ENCODE measurements around the gene PSMD13. TPM values are rescaled to one million over a fixed set of nuclear protein-coding genes. Genes with fewer than 3 reads are reported as not detected.

Gene PSMD13
- total and polyA plus RNA-seq, 2 of the 13 experiments (the other 11 are each of a cell fraction or from before 2014, with no cell fraction given), result 83.0 to 117 TPM

DNA sequence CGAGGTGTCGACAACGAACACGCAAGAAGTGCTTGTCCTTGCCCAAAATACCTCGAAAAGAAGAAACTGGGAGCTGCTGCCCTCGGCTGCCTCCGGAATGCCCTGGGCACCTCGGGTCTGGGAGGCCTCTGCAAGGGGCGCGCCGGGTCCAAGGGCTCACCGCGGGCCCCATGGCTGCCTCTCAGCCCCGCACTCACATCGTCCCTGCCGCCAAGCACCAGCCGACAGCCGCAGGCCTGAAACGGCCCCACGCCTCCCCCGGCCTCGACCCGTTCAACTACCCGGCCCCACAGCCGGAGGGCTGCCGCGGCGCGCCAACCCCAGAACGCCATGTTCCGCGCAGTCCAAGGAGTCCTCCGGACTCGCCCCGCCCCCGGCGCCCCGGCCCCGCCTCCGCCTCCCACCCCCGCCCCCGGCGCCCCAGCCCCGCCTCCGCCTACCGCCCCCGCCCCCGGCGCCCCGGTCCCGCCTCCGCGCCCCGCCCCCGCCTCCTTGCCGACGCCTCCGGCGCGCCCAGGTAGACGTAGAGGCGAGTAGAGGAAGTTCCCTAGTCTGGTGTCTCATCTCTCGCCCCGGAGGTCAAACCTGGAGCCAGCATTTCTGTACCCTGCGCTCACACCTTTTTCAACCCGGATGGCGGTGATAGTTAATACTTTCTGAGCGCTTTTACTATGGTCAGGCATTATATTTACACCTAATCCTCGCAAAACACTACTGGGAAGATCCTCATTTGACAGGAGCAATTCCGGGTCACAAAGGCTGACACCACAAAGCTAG is 591 bp upstream of the PSMD13 start, which contains the start of gene SIRT3 (continued):
- TF ChIP-seq, protein P1, sequence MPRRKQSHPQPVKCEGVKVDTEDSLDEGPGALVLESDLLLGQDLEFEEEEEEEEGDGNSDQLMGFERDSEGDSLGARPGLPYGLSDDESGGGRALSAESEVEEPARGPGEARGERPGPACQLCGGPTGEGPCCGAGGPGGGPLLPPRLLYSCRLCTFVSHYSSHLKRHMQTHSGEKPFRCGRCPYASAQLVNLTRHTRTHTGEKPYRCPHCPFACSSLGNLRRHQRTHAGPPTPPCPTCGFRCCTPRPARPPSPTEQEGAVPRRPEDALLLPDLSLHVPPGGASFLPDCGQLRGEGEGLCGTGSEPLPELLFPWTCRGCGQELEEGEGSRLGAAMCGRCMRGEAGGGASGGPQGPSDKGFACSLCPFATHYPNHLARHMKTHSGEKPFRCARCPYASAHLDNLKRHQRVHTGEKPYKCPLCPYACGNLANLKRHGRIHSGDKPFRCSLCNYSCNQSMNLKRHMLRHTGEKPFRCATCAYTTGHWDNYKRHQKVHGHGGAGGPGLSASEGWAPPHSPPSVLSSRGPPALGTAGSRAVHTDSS (CRISPR knock-in tag; conservative IDR thresholded peaks at IDR 0.05), result no peak
- TF ChIP-seq ZFP37 (CRISPR knock-in tag; IDR thresholded peaks at IDR 0.05; ENCODE audit: borderline replicate concordance), result no peak
- peak; percentile 52 for TF ChIP-seq ZBTB20 (CRISPR knock-in tag; IDR thresholded peaks at IDR 0.05; ENCODE audit: borderline replicate concordance, low read depth)
- no peak for TF ChIP-seq HNRNPUL1 (IDR thresholded peaks at IDR 0.05; ENCODE audit: low read depth, low read length)
- TF ChIP-seq ZZZ3 (CRISPR knock-in tag; IDR thresholded peaks at IDR 0.05; ENCODE audit: borderline replicate concordance), result no peak
- TF ChIP-seq GATAD1 (CRISPR knock-in tag; IDR thresholded peaks at IDR 0.05), result no peak
- peak; percentile 26; the same call in 1 of the 2 replicates for TF ChIP-seq REPIN1 (CRISPR knock-in tag; IDR thresholded peaks at IDR 0.05; ENCODE audit: borderline replicate concordance, low read depth)
- 0 out of 2 replicates have a peak, but pooled peaks have one; percentile 43 for TF ChIP-seq ZNF263 (CRISPR knock-in tag; IDR thresholded peaks at IDR 0.05)
- TF ChIP-seq NFYC (CRISPR knock-in tag; IDR thresholded peaks at IDR 0.05), result no peak
- TF ChIP-seq KDM4B (CRISPR knock-in tag; IDR thresholded peaks at IDR 0.05), result 0 out of 2 replicates have a peak, but pooled peaks have one; percentile 23
- TF ChIP-seq ZFP36L2 (CRISPR knock-in tag; IDR thresholded peaks at IDR 0.05), result no peak
- TF ChIP-seq, protein P2, sequence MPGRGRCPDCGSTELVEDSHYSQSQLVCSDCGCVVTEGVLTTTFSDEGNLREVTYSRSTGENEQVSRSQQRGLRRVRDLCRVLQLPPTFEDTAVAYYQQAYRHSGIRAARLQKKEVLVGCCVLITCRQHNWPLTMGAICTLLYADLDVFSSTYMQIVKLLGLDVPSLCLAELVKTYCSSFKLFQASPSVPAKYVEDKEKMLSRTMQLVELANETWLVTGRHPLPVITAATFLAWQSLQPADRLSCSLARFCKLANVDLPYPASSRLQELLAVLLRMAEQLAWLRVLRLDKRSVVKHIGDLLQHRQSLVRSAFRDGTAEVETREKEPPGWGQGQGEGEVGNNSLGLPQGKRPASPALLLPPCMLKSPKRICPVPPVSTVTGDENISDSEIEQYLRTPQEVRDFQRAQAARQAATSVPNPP (CRISPR knock-in tag; IDR thresholded peaks at IDR 0.05), result 0 out of 2 replicates have a peak, but pooled peaks have one; percentile 52
- no peak for TF ChIP-seq FOXK2 (IDR thresholded peaks at IDR 0.05)
- no peak for TF ChIP-seq HDAC2 (CRISPR knock-in tag; IDR thresholded peaks at IDR 0.05)
- TF ChIP-seq EEA1 (CRISPR knock-in tag; IDR thresholded peaks at IDR 0.05; ENCODE audit: borderline replicate concordance), result no peak
- TF ChIP-seq NFATC3 (CRISPR knock-in tag; IDR thresholded peaks at IDR 0.05), result no peak
- no peak for TF ChIP-seq IRF2 (CRISPR knock-in tag; IDR thresholded peaks at IDR 0.05)
- TF ChIP-seq ZFP90 (CRISPR knock-in tag; IDR thresholded peaks at IDR 0.05; ENCODE audit: borderline replicate concordance), result no peak
- TF ChIP-seq, protein P3, sequence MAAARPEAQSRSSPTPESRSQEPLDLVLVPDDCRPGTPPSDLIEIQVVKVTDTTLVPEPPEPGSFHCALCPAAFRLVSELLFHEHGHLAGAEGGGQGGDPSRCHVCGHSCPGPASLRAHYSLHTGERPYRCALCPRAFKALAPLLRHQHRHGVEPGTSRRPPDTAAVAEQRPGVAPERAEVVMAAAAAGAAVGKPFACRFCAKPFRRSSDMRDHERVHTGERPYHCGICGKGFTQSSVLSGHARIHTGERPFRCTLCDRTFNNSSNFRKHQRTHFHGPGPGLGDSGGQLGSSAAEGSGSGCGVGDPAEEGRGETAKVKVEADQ (CRISPR knock-in tag; IDR thresholded peaks at IDR 0.05; ENCODE audit: borderline replicate concordance), result 0 out of 2 replicates have a peak, but pooled peaks have one; percentile 14
- no peak for TF ChIP-seq TCF7 (IDR thresholded peaks at IDR 0.05; ENCODE audit: low read depth)
- TF ChIP-seq, protein P4, sequence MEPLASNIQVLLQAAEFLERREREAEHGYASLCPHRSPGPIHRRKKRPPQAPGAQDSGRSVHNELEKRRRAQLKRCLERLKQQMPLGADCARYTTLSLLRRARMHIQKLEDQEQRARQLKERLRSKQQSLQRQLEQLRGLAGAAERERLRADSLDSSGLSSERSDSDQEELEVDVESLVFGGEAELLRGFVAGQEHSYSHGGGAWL (CRISPR knock-in tag; IDR thresholded peaks at IDR 0.05), result no peak; the same call in none of the 2 replicates
- TF ChIP-seq STAG1 (CRISPR knock-in tag; IDR thresholded peaks at IDR 0.05), result no peak
- no peak for TF ChIP-seq U2AF2 (IDR thresholded peaks at IDR 0.05; ENCODE audit: low read depth, low read length)
- TF ChIP-seq HCFC1 (IDR thresholded peaks at IDR 0.05; ENCODE audit: low read depth, low read length), result no peak
- TF ChIP-seq, protein P5, sequence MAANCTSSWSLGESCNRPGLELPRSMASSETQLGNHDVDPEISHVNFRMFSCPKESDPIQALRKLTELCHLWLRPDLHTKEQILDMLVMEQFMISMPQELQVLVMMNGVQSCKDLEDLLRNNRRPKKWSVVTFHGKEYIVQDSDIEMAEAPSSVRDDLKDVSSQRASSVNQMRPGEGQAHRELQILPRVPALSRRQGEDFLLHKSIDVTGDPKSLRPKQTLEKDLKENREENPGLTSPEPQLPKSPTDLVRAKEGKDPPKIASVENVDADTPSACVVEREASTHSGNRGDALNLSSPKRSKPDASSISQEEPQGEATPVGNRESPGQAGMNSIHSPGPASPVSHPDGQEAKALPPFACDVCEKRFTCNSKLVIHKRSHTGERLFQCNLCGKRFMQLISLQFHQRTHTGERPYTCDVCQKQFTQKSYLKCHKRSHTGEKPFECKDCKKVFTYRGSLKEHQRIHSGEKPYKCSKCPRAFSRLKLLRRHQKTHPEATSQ (CRISPR knock-in tag; IDR thresholded peaks at IDR 0.05; ENCODE audit: borderline replicate concordance), result no peak

Data from HepG2 (cell line).